HEK293T (cell line): ENCODE data around the gene AOAH.

ENCODE experiments used
- CTCF ChIA-PET: fragments of 350-600 bp; formaldehyde crosslinking; extraction: SDS; loops from one replicate; lab custom pipeline; 2021; ENCODE audit warnings: antibody characterized with exemption, inconsistent platforms; lab: Yijun Ruan, JAX
- POLR2A ChIA-PET: fragments of 350-600 bp; formaldehyde crosslinking; extraction: SDS; loops from one replicate; lab custom pipeline; 2020; ENCODE audit warnings: antibody characterized with exemption, inconsistent platforms; lab: Yijun Ruan, JAX
- DNase-seq: peaks from one replicate; pipeline ENCODE4 v3.0.0; 2012; ENCODE audit warnings: mixed read lengths; ENCODE audit errors: extremely low spot score
- ARNT ChIP-seq: fragments of 450-650 bp; IDR thresholded peaks from 2 replicates; pipeline ENCODE4 v1.6.1; 2017; ENCODE audit warnings: mild to moderate bottlenecking
- BHLHE40 ChIP-seq: fragments of 450-650 bp; IDR thresholded peaks from 2 replicates; pipeline ENCODE4 v1.6.1; 2016; ENCODE audit warnings: mild to moderate bottlenecking, moderate library complexity, borderline replicate concordance
- CTBP1 ChIP-seq: fragments of 450-650 bp; IDR thresholded peaks from 2 replicates; pipeline ENCODE4 v1.6.1; 2016; ENCODE audit warnings: borderline replicate concordance
- ELF4 ChIP-seq: fragments of 450-650 bp; IDR thresholded peaks from 2 replicates; pipeline ENCODE4 v1.6.1; 2017; ENCODE audit warnings: antibody characterized with exemption
- FOXA1 ChIP-seq: fragments of 450-650 bp; IDR thresholded peaks from 2 replicates; pipeline ENCODE4 v1.6.1; 2016; ENCODE audit warnings: mild to moderate bottlenecking
- FOXK2 ChIP-seq: fragments of 450-650 bp; IDR thresholded peaks from 2 replicates; pipeline ENCODE4 v1.6.1; 2016; ENCODE audit warnings: mild to moderate bottlenecking
- FOXM1 ChIP-seq: fragments of 450-650 bp; IDR thresholded peaks from 2 replicates; pipeline ENCODE4 v1.6.1; 2017; ENCODE audit warnings: mild to moderate bottlenecking, borderline replicate concordance
- HDGF ChIP-seq: fragments of 450-650 bp; IDR thresholded peaks from 2 replicates; pipeline ENCODE4 v1.6.1; 2017; ENCODE audit warnings: antibody characterized with exemption, borderline replicate concordance
- L3MBTL2 ChIP-seq: fragments of 450-650 bp; conservative IDR thresholded peaks from 2 replicates; pipeline ENCODE4 v1.6.1; 2016; ENCODE audit warnings: mild to moderate bottlenecking
- LEF1 ChIP-seq: fragments of 450-650 bp; IDR thresholded peaks from 2 replicates; pipeline ENCODE4 v1.6.1; 2017; ENCODE audit warnings: mild to moderate bottlenecking, borderline replicate concordance
- NFRKB ChIP-seq: fragments of 450-650 bp; IDR thresholded peaks from 2 replicates; pipeline ENCODE4 v1.6.1; 2016; ENCODE audit warnings: mild to moderate bottlenecking, moderate library complexity
- PKNOX1 ChIP-seq: fragments of 450-650 bp; IDR thresholded peaks from 2 replicates; pipeline ENCODE4 v1.6.1; 2016
- SP1 ChIP-seq: fragments of 450-650 bp; IDR thresholded peaks from 2 replicates; pipeline ENCODE4 v1.6.1; 2017
- SUZ12 ChIP-seq: fragments of 450-650 bp; IDR thresholded peaks from 2 replicates; pipeline ENCODE4 v1.6.1; 2016; ENCODE audit warnings: mild to moderate bottlenecking
- TARDBP ChIP-seq: fragments of 450-650 bp; IDR thresholded peaks from 2 replicates; pipeline ENCODE4 v1.6.1; 2016
- ZNF384 ChIP-seq: fragments of 450-650 bp; IDR thresholded peaks from 2 replicates; pipeline ENCODE4 v1.6.1; 2016

Gene AOAH

GRCh38 chr7:36749282-36749960 lies 25.1 kb upstream of the AOAH start:
- DNase-seq: no peak
- CTCF ChIA-PET: no interaction called here
- POLR2A ChIA-PET: no interaction called here
- TF ChIP-seq PKNOX1: no peak
- TF ChIP-seq L3MBTL2: no peak
- no peak for TF ChIP-seq ZNF384
- no peak for TF ChIP-seq BHLHE40
- no peak for TF ChIP-seq TARDBP
- TF ChIP-seq SP1: no peak
- TF ChIP-seq FOXA1: no peak
- no peak for TF ChIP-seq NFRKB
- TF ChIP-seq ELF4: no peak

GRCh38 chr7:36748017-36748487 lies 23.8 kb upstream of the AOAH start:
- CTCF ChIA-PET: no interaction called here
- TF ChIP-seq NFRKB: no peak
- no peak for TF ChIP-seq FOXK2
- no peak for TF ChIP-seq FOXM1
- TF ChIP-seq L3MBTL2: no peak
- TF ChIP-seq ZNF384: no peak
- no peak for TF ChIP-seq BHLHE40
- TF ChIP-seq LEF1: no peak
- no peak for TF ChIP-seq TARDBP
- no peak for TF ChIP-seq HDGF
- TF ChIP-seq ARNT: no peak
- no peak for TF ChIP-seq ELF4
- no peak for TF ChIP-seq SUZ12
- no peak for TF ChIP-seq FOXA1
- TF ChIP-seq SP1: no peak
- TF ChIP-seq PKNOX1: no peak
- no peak for TF ChIP-seq CTBP1
- POLR2A ChIA-PET: no interaction called here
- no peak for DNase-seq

- DNase-seq: no peak
- CTCF ChIA-PET: no interaction called here
- POLR2A ChIA-PET: no interaction called here
- TF ChIP-seq ZNF384: no peak
- no peak for TF ChIP-seq FOXM1
- no peak for TF ChIP-seq SUZ12
- TF ChIP-seq SP1: no peak
- TF ChIP-seq FOXK2: no peak
- no peak for TF ChIP-seq L3MBTL2
- TF ChIP-seq TARDBP: no peak
- no peak for TF ChIP-seq PKNOX1
- no peak for TF ChIP-seq HDGF
- no peak for TF ChIP-seq FOXA1
- TF ChIP-seq ELF4: no peak
- no peak for TF ChIP-seq BHLHE40
- no peak for TF ChIP-seq LEF1
Measured at GRCh38 chr7:36747280-36748016, 23.2 kb upstream of the AOAH start.

GRCh38 chr7:36746347-36746746 lies 22.1 kb upstream of the AOAH start:
- ChIA-PET POLR2A (no interaction called here), CTCF (no interaction called here)
- no peak for DNase-seq
- no peak for TF ChIP-seq LEF1
- no peak for TF ChIP-seq CTBP1
- no peak for TF ChIP-seq NFRKB
- TF ChIP-seq HDGF: no peak
- no peak for TF ChIP-seq BHLHE40
- no peak for TF ChIP-seq FOXK2
- TF ChIP-seq SP1: no peak
- TF ChIP-seq TARDBP: no peak
- TF ChIP-seq ARNT: no peak

GRCh38 chr7:36742911-36743775 lies 18.8 kb upstream of the AOAH start:
- ChIA-PET POLR2A (no interaction called here), CTCF (no interaction called here)
- no peak for DNase-seq
- TF ChIP-seq HDGF (no peak), FOXM1 (no peak)

GRCh38 chr7:36741866-36742265 lies 17.6 kb upstream of the AOAH start:
- ChIA-PET POLR2A (no interaction called here), CTCF (no interaction called here)
- TF ChIP-seq SUZ12: no peak
- TF ChIP-seq CTBP1: no peak
- no peak for DNase-seq
